GM19035 (cell line): ENCODE results near the gene PLAU.
"Not testable (repeated sequence)": the region's sequence is repeated elsewhere in the genome, so short reads cannot be mapped to it uniquely, and the experiment has no call there.

Experiments used
- ATAC-seq: cut with Tn5 transposase; IDR thresholded peaks from one replicate; pipeline ENCODE4 v1.9.1; 2021; ENCODE audit not compliant: unreplicated experiment

PLAU gene

GRCh38 chr10:73919481-73919880 is 8.5 kb downstream of the PLAU start:
- ATAC-seq: not testable (repeated sequence)

- ATAC-seq: no peak
These were observed 9.2 kb downstream of the PLAU start for GRCh38 chr10:73920089-73920488.

- ATAC-seq: no peak
These were observed 11.3 kb downstream of the PLAU start for GRCh38 chr10:73922007-73922863.

GRCh38 chr10:73922864-73923133 is 11.9 kb downstream of the PLAU start:
- ATAC-seq: no peak

- ATAC-seq: no peak
These were observed 13.1 kb downstream of the PLAU start for GRCh38 chr10:73923935-73924598.

GRCh38 chr10:73924935-73925334 is 14.0 kb downstream of the PLAU start:
- no peak for ATAC-seq

GRCh38 chr10:73925539-73925938 is 14.6 kb downstream of the PLAU start:
- no peak for ATAC-seq

GRCh38 chr10:73926152-73926764 is 15.3 kb downstream of the PLAU start:
- ATAC-seq: no peak

GRCh38 chr10:73930630-73931327 is 19.8 kb downstream of the PLAU start:
- ATAC-seq: not testable (repeated sequence)

GRCh38 chr10:73931767-73932619 is 21.1 kb downstream of the PLAU start:
- ATAC-seq: peak; percentile 61

GRCh38 chr10:73932620-73933112 is 21.7 kb downstream of the PLAU start:
- ATAC-seq: no peak

GRCh38 chr10:73934074-73934473 is 23.1 kb downstream of the PLAU start:
- no peak for ATAC-seq

GRCh38 chr10:73935895-73936294 is 25.0 kb downstream of the PLAU start:
- ATAC-seq: no peak

- ATAC-seq: no peak
These were observed 26.6 kb downstream of the PLAU start for GRCh38 chr10:73937333-73938043.

- peak; percentile 62 for ATAC-seq
These were observed 29.8 kb downstream of the PLAU start for GRCh38 chr10:73940634-73941221.

GRCh38 chr10:73941300-73941699 is 30.4 kb downstream of the PLAU start:
- no peak for ATAC-seq

GRCh38 chr10:73944356-73945100 is 33.6 kb downstream of the PLAU start:
- no peak for ATAC-seq

GRCh38 chr10:73946253-73947145 is 35.6 kb downstream of the PLAU start:
- ATAC-seq: no peak
